Suppressor macrophage treated with lipopolysaccharide for 1 hour (primary cell): Measurements from ENCODE around the gene LARGE1.
"Not testable (repeated sequence)": the region's sequence is repeated elsewhere in the genome, so short reads cannot be mapped to it uniquely, and the experiment has no call there.

Source experiments
- DNase-seq, 3 donors: peaks; one replicate each; pipeline ENCODE4 v3.0.0-alpha.2; 2020 to 2022

The LARGE1 gene

GRCh38 chr22:33883961-33884808 lies 36.1 kb downstream of the LARGE1 start:
- DNase-seq = no peak

GRCh38 chr22:33883561-33883960 lies 36.7 kb downstream of the LARGE1 start:
- DNase-seq = no peak

DNA sequence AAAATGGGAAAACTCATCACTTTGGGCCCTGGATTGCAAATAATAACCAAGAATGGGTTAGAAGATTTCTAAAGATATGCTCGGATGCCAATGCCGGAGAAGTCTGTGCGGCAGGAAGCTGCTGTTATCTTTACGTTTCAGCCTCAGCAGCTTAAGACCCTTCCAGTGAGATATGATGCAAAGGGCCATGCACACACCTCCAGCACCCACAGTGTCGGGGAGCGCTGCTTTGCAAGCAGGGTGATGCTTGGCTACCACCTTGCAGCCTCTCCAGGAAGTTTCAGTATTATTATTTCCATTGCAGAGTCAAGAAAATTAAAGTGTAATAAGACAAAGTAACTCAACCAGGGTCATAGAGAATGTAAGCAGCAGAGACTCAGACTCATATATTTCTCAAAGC lies 37.3 kb downstream of the LARGE1 start:
- no peak for DNase-seq

GRCh38 chr22:33880986-33881385 lies 39.3 kb downstream of the LARGE1 start:
- no peak for DNase-seq

DNA sequence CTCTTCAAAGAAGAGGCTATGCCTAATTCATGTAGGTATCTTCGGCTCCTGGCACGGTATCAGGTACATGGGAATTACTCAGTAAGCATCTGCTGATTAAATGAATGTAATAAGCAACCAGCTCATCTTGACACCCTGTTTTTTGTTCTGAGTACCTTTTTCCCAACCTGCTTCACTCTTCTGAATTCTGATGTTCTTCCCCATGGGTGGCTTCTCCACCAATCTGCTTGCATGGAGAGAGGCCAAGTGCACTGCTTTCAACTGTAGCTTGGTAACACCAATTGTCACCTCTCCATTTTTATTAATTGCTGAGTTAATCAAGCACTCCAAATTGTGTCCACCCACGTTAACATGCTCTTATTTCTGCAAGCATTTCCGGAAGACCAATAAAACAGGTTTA lies 40.5 kb downstream of the LARGE1 start:
- DNase-seq = no peak

- DNase-seq = no peak
These were observed 45.0 kb downstream of the LARGE1 start for GRCh38 chr22:33875316-33875715.

GRCh38 chr22:33874206-33874605 lies 46.1 kb downstream of the LARGE1 start:
- DNase-seq = no peak

- DNase-seq = peak in 1 of 3 donors; percentile 6
These were observed 46.6 kb downstream of the LARGE1 start for GRCh38 chr22:33873666-33874065.

- DNase-seq = no peak
These were observed 47.1 kb downstream of the LARGE1 start for GRCh38 chr22:33873186-33873585.

DNA sequence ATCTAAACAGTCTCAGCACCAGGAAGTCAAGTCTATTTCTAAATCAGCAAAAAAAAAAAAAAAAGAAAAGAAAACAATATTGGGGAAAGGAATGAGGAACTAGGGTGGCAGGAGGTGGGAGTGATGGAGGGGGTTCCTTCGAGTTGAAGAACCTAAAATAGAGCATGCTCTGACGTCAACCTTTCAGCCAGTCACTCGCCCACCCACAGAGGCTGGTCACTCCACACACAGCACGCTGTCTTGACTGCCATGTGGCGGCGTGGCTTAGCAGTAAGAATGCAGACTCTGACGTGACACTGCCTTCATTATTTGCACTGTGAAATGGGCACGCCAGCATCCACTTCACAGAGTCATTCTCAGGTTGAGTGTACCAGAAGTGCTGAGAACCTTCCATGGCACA lies 48.3 kb downstream of the LARGE1 start:
- DNase-seq = peak; percentile 56 to 78 (median 73)

DNA sequence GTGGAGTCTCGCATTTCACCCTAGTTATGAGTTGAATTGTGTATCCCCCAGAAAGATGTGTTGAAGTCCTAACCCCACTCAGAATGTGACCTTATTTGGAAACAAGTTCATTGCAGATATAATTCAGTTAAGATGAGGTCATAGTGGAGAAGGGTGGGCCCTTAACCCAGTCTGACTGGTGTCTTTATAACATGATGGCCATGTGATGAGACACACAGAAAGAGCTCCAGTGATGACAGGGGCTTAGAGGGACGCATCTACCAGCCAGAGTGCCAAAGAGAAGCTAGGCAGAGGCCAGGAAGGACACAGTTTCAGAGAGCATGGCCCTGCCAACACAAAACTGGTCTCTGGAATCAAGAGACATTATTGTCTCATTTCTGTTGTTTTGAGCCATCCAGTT lies 50.3 kb downstream of the LARGE1 start:
- no peak for DNase-seq

DNA sequence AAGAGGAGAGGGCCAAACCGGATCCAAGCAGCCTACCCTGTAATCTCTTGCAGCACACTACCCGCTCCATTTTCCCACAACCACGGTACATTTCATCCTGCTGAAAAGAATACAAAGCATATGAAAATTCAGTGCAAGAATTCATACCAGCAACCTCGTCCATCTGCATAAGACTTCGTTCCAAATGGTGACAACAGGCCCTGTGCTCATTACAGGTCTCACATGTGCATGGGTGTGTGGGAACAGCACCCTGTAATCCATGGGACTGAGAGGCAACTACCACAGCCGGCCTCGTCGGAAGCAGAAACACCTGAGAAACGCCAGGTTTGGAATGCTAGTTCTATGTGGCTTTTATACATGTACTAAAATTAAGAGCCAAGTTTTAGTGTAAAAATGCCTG lies 52.3 kb downstream of the LARGE1 start:
- no peak for DNase-seq

DNA sequence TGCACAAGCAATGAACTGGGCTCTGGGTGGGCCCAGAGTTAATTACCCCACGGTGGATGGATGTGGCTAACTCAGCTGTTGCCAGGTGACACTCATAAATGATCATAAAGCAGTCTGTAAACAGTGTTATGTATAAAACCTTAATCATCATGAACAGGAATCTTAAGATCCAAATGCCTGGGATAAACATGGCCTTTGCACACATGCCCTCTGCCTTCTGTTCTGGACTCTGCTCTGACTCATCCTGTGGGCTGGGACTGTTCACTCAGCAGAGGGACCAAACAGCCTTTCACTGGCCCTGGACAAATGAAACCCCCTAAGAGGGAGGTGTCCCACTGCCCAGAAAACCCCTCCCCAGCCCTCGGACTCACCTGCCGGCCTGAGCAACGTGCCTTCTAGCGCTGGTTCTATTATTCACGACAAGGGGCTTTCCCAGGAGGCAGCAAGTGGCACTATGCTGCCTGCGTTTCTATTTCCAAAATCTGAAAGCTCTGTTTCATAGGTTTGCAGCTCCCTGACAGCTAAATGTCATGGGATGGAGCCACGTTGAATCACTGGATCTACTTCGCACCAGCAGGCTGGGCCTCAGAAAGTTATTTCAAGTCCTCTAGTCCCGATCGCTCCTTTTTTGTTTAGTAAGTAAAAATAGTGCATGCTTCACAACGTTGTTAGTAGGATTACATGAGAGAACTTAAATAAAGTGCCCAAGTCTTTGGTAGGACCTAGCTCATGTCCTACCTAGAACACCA lies 53.0 kb downstream of the LARGE1 start:
- DNase-seq = no peak

DNA sequence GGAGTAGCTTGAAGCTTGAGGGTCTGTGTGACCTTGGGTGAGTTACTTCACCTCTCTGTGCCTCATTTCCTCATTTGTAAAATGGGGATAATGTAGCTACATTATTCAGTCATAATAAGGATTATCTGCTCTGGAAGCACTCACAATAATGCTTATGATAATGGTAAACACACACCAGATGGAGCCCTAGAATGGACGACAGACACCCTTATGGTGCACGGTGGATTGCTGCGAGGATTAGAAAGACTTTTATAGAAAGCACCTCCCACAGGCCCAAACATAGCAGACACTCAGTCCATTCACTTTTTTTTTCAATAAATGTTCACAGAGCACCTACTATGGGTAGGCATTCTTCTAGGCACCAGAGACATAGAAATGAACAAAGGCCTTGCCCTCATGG lies 53.8 kb downstream of the LARGE1 start:
- DNase-seq = no peak

GRCh38 chr22:33865996-33866395 lies 54.3 kb downstream of the LARGE1 start:
- no peak for DNase-seq

- no peak for DNase-seq
These were observed 55.0 kb downstream of the LARGE1 start for GRCh38 chr22:33865248-33865647.

DNA sequence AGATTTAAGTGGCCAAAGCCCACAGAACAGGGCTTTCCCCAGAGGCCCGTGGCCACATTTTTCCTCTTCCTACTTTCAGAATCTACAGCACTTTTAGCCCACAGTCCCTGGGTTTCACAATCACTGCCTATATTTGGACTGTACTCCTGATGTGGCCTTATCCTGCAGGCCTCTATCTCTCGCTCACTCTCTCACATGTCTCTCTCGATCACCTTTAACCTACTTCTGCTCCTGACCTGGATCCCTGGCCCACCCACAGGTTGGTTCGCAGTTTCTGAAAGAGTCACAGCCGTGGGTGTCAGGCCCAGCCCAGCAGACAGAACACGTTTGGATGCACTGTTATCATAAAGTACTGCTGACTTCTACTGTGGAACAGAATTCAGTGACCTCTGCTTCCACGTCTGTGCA lies 55.5 kb downstream of the LARGE1 start:
- peak in 2 of 3 donors; percentile 7 to 32 for DNase-seq

DNA sequence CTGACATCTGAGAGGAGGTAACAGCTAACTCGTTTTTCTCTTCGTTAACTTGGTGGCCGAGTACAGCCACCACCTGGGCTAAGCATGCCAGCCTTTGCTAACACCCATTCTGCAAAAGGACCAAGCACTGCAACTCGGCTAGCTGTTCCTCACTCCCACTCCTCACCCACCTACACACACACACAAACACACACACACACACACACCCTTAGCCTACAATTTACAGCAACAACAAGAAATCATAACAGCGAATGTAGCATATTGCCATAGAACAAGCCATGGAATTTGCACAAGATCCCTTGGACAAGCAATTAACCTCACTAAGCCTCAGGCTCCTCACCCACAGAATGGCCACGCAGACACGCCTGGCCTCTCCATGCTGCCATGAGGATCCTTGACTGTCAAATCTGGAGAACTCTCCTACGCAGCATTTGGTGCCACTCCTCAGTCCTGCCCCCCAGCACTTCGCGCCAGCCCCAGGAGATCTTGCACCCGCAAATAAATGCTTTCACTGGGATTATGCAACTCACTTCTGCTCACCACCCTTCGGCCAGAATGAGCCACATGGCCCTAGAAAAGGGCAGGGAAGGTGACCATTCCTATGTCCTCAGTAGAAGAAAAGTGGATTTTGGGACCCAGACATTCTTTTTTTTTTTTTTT lies 58.9 kb downstream of the LARGE1 start:
- DNase-seq = no peak

DNA sequence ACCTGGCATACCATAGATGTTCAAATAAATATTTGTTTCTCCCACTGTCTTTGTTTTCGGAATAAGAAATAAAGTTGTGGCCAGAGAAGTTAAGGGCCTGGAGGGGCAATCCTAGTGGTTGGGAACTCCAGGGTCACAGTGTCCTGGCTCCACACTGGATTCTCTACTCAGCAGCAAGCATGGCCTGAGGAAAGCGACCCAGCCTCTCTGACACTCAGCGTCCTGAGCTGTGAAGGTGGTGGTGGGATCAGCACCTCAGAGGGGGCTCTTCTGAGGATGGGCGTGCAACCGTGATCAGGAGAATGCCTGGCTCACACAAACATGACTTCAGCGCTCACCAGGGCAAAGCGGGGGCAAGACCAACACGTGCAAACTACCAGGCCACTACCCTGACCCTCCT lies 59.9 kb downstream of the LARGE1 start:
- no peak for DNase-seq

- DNase-seq = no peak
These were observed 61.0 kb downstream of the LARGE1 start for GRCh38 chr22:33859311-33859710.

GRCh38 chr22:33858653-33859052 lies 61.6 kb downstream of the LARGE1 start:
- DNase-seq = not testable (repeated sequence)

DNA sequence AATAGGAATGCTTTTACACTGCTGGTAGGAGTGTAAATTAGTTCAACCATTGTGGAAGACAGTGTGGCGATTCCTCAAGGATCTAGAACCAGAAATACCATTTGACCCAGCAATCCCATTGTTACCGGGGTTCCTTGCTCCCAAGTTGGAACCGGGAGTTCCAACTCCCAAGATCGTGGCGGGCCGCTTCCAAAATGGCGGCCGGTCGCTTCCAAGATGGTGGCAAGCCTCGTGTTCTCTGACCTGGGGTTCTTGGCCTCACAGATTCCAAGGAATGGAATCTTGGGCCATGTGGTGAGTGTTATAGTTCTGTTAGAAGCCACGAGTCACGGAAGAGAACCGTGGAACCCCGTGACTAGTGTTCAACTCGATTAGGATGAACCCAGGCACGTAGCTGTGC lies 62.5 kb downstream of the LARGE1 start:
- not testable (repeated sequence) for DNase-seq

DNA sequence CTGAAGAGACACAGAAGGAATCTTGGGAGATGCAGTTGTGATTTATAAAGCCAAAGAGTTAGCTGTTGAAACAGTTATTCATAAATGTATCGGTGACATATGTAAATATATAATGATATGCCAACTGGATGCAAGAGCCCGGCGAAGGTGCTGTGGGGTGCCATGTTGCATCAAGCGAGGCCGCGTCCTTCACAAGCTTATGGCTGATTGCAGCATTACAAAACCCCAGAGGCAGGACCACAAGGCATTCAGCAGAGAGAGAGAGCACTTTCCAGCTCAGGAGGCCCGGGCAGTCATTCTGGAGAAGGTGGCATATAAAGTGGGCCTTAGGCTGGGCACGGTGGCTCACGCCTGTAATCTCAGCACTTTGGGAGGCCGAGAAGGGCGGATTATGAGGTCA lies 65.6 kb downstream of the LARGE1 start:
- DNase-seq = no peak
